ENCODE measurements around the gene ANTXR1.

GRCh38 chr2:69253611-69254301, 240.8 kb downstream of the ANTXR1 start:
- TF ChIP-seq CTCF (conservative IDR thresholded peaks at IDR 0.05; ENCODE audit: low read length) (no peak), EZH2phosphoT487 (IDR thresholded peaks at IDR 0.05; ENCODE audit: borderline replicate concordance) (no peak)
